Subcutaneous adipose tissue (tissue), 4 donors: ENCODE measurements around the gene BTBD8. TPM values are rescaled to one million over a fixed set of nuclear protein-coding genes. Genes with fewer than 3 reads are reported as not detected.

Source experiments
- total RNA-seq, 4 donors: library from RNA; depleted of rRNA; stranded (reverse); fragments of >200 nt; gene quantifications; one replicate each; pipeline ENCODE4 v1.1.0, GENCODE V29; 2016
- TF ChIP-seq, protein P1 (sequence below): fragments of 450-650 bp; IDR thresholded peaks from one replicate; pipeline ENCODE4 v1.5.1; 2016; ENCODE audit warnings: low read depth, mild to moderate bottlenecking, control low read depth, antibody characterized with exemption, moderate library complexity

BTBD8 gene
- total RNA-seq, 4 donors from 2014 or later: 6.4 to 14.1 (median 12.9) TPM

DNA sequence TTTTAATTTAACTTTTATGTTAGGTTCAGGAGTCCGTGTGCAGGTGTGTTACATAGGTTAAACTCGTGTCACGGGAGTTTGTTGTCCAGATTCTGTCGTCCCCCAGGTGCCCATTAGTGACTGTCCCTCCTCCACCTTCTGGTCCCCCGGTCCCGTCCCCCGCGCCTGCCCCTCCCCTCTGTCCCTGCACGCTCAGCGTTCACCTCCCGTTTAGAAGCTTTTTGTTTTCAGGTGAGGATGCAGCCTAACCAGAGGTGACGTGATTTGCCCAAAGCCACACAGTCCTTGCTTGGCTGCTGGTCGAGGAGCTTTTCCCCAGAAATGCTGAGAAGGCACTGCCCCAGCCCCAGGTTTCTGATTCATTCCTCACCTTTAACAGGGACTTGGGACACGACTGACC is 138.4 kb downstream of the BTBD8 start:
- TF ChIP-seq, protein P1, sequence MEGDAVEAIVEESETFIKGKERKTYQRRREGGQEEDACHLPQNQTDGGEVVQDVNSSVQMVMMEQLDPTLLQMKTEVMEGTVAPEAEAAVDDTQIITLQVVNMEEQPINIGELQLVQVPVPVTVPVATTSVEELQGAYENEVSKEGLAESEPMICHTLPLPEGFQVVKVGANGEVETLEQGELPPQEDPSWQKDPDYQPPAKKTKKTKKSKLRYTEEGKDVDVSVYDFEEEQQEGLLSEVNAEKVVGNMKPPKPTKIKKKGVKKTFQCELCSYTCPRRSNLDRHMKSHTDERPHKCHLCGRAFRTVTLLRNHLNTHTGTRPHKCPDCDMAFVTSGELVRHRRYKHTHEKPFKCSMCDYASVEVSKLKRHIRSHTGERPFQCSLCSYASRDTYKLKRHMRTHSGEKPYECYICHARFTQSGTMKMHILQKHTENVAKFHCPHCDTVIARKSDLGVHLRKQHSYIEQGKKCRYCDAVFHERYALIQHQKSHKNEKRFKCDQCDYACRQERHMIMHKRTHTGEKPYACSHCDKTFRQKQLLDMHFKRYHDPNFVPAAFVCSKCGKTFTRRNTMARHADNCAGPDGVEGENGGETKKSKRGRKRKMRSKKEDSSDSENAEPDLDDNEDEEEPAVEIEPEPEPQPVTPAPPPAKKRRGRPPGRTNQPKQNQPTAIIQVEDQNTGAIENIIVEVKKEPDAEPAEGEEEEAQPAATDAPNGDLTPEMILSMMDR: no peak

GRCh38 chr1:92219028-92219427 is 138.9 kb downstream of the BTBD8 start:
- TF ChIP-seq, protein P1: no peak

DNA sequence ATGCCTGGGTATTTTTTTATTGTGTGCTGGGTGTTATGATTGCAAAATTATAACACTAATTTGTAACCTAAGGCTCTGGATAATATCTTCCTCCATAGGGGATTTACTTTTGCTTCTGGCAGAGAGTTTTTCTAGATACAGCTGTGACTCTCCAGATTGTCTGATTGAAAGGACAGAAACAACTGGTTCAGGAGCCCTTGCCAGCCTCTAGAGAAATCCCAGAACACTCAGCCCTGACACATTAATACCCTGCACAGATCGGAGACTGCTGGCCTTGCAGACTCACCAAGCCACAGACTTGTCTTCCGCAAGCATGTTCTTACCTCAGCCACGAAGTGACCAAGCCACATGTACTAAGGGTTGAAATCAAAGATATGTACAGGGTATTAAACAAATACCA is 148.3 kb downstream of the BTBD8 start:
- TF ChIP-seq, protein P1: no peak

DNA sequence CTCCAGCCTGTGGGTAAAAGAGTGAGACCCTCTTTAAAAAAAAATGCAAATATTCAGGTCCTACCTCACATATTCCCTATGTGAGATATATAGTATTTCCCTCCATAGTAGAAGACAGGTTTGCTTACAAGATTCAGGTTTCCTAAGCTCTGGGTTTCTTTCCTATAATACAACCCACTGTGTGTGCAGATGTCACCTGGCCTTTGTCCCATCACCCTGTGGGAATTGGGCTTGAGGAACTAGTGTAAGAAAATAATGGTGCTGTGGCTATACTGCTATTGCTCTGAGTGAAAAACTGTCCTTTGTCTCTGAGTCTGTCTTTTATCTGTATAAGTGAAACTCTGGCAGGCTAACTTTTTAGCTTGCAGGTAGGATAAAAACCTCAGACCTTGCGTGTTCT is 150.6 kb downstream of the BTBD8 start:
- TF ChIP-seq, protein P1: no peak

Other genes with a start within 250 kb of the BTBD8 start
- 100 to 1,000 TPM; 206 to 374 (median 284) TPM for gene TGFBR3, start 194.2 kb upstream of the BTBD8 start, total RNA-seq
- 1 to 10 TPM in 1 of 4 donors, not detected in 3; 1.8 TPM for gene BRDT, start 130.9 kb upstream of the BTBD8 start, total RNA-seq
- under 1 TPM in 1 of 4 donors, not detected in 3; 0.34 TPM for gene EPHX4, start 50.4 kb upstream of the BTBD8 start, total RNA-seq
- gene SETSIP, start 4.9 kb upstream of the BTBD8 start, total RNA-seq: not detected
- not detected for gene C1orf146, start 137.6 kb downstream of the BTBD8 start, total RNA-seq
- 1 to 10 TPM; 6.4 to 8.6 (median 7.0) TPM for gene GLMN, start 218.6 kb downstream of the BTBD8 start, total RNA-seq
- gene RPAP2, start 218.7 kb downstream of the BTBD8 start, total RNA-seq: 1 to 10 TPM; 3.8 to 9.2 (median 8.6) TPM